Renal pelvis (tissue), 4 donors: ENCODE data around the gene PGAP6. TPM values are rescaled to one million over a fixed set of nuclear protein-coding genes. Genes with fewer than 3 reads are reported as not detected.
"Not testable (repeated sequence)": the region's sequence is repeated elsewhere in the genome, so short reads cannot be mapped to it uniquely, and the experiment has no call there.

ENCODE experiments used
- DNase-seq: peaks from one replicate; pipeline ENCODE4 v3.0.0-alpha.2; 2013
- polyA plus RNA-seq, 3 donors: library from polyadenylated mRNA; unstranded; fragments of 120-200 nt; gene quantifications; one replicate each; pipeline ENCODE4 v1.2.1, GENCODE V29; 2013; ENCODE audit not compliant: insufficient read length in 3 of 3

The PGAP6 gene
- polyA plus RNA-seq, 3 donors: 59.4 to 76.2 (median 65.6) TPM

DNA sequence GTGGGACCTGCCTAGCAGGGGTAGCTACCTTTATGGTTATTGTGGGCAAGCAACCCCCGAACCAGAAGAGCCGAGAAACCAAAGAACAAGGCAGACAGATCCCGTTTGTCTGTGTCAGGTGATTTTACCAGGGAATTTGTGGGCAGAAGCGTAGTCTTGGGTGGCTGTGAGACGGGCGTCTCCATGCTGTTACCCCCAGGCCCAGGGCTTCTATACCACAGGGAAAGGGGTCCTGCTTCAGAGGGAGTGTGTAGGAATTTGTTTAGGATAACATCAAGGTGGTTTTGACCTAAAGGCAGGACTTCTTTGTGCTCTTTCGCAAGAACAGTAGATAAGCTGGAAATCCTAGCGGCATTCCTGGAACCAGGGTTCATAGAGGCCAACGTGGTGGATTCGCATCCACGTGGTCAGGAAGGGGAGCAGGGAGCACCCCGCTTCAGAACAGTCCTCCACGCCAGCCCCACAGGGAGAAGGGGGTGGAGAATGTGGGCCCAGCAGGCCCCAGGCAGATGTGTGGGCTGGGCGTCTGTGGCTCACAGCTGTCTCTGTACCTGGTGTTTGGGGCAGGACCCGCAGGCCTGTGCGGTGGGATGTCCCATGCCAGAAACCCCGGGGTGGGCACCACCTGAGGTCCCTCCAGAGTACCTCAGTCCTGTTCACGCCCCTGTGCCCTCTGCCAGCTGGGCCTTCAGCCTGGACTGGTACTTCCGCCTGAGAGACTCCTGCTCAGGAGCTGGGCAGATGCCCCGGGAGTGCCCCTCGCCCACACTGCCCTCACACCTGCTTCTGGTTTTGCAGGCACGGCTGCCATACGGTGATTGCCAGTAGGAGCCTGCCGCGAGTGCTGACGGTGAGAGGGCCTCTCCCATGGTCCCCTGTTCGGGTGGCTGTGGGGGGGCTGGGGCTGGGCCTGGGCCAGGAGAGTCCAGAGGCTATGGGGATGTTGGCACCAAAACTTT, 24.0 kb upstream of the PGAP6 start:
- DNase-seq: no peak

DNA sequence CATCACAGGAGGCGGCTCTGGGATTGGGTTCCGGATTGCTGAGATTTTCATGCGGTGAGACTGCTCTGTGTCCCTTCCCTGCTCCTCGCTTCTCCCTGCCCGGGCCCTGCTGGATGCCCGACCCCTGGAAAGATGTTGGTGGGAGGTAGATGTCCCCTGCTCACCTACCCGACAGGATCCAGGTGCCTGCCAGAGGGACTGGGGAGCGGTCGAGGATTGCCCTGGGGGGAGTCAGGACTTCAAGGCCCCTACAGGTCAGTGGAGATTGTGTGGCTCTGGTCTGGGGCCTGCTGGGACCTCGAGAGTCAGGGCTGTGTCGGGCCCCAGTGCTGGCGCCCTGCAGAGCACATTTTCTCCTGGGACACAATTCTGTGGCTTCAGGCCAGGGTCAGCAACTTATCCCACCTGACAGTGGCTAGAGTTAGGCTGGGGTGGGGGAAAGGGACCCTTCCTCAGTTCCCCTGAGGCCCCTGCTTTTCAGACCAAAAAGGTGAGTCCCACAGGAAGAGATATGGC, 23.3 kb upstream of the PGAP6 start:
- DNase-seq: no peak

DNA sequence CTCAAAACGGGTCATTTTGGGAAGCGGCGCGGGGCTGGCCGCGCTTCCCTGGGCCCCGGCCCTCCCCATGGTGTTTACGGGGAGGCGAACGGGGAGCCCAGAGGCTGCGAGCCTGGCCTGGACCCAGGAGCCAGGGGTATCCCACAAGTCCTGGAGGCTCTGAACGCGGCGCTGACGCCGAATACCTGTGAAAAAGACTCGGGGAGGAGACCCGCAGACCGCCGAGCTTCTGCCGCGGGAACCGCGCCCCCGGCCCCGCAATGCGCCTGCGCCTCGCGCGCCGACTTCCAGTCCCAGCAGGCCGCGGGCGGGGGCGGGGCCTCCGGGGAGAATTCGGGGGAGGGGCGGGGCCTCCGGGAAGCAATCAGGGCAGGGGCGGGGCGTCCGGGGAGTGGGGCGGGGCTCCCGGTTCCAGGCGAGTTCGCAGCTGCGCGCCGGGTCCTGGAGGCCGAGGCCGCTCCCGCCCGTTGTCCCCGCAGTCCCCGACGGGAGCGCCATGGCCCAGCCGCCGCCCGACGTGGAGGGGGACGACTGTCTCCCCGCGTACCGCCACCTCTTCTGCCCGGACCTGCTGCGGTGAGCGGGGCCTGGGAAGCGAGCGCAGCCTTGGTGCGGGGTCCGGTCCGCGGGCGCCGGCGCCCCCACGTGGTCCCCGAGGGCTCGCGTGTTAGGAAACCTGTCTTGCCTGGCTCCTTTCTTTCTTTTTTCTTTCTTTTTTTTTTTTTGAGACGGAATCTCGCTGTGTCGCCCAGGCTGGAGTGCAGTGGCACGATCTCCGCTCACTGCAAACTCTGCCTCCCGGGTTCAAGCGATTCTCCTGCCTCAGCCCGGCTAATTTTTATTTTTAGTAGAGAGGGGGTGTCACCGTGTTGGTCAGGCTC, 19.9 kb upstream of the PGAP6 start, which contains the start of gene DECR2:
Gene DECR2 (plus strand): TSS at position 418 of the 881 bp plus-strand sequence. CDS start 79 bp downstream, at position 497.
- peak; percentile 92 for DNase-seq

DNA sequence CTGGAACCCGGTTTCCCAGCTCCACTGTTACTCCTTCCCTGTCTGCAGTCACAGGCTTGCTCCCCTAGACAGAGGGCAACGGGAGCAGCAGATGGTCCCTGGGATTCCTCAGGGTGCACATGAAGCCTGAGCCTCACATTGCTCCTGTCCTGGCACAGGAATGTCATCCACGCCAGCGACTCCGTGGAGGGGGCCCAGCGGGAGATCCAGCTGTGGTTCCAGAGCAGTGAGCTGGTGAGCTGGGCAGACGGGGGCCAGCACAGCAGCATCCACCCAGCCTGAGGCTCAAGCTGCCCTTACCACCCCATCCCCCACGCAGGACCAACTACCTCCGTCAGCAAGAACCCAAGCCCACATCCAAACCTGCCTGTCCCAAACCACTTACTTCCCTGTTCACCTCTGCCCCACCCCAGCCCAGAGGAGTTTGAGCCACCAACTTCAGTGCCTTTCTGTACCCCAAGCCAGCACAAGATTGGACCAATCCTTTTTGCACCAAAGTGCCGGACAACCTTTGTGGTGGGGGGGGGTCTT, 18.3 kb upstream of the PGAP6 start:
- DNase-seq: no peak

DNA sequence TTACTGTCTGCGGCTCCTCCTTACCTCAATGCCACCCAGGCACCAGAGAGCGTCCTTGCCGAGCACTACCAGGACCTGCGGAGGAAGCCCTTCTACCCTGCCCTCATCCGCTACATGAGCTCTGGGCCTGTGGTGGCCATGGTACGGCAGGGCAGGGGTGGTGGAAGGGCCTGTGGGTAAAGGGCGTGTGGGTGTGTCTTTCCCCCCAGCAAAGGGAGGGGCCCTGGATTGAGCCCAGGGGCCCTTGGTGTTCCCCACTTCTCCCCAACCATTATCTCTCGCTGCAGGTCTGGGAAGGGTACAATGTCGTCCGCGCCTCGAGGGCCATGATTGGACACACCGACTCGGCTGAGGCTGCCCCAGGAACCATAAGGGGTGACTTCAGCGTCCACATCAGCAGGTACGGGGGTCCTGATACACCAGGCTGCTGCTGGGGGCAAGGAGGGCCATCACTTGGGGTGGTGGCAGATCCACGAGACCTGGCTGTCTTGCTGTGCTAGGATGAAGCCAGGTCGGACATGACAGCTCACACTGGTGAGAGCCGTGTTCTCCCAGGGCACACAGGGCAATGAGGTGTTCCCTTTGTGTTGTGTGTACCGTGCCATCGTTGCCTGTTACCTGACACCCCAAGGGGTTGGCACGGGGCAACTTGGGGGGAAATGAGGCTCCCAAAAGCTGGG, 17.7 kb upstream of the PGAP6 start:
- DNase-seq: no peak

DNA sequence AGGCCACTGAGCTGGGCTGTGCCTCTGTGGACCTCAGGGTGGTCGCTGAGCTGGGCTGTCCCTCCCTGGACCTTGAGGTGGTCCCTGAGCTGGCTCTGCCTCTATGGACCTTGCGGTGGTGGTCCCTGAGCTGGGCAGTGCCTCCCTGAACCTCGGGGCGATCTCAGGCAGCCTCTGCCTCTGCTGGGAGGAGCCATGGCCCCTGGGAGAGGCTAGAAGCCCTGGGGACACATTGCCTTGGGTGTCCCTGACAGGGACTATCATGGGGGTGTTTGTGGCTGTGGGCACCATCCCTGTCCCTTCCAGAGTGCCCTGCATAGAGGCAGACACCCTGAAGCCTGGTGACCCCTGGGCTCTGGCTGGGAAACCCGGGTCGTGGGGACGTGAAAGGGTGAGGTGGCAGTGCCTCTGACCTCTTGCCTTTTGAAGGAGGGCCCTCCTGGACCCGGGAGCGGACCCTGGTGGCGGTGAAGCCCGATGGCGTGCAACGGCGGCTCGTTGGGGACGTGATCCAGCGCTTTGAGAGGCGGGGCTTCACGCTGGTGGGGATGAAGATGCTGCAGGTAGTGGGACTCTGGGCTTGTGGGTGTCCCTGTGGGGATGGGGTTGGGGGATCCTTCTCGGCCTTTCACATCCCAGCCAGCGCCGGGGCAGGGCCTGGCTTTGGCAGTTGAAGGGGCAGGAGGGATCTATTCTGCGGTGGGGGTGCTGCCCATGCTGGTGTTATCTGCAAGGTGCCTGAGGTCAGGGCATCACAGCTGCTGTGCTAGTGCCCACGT, 17.0 kb upstream of the PGAP6 start:
- DNase-seq: no peak

DNA sequence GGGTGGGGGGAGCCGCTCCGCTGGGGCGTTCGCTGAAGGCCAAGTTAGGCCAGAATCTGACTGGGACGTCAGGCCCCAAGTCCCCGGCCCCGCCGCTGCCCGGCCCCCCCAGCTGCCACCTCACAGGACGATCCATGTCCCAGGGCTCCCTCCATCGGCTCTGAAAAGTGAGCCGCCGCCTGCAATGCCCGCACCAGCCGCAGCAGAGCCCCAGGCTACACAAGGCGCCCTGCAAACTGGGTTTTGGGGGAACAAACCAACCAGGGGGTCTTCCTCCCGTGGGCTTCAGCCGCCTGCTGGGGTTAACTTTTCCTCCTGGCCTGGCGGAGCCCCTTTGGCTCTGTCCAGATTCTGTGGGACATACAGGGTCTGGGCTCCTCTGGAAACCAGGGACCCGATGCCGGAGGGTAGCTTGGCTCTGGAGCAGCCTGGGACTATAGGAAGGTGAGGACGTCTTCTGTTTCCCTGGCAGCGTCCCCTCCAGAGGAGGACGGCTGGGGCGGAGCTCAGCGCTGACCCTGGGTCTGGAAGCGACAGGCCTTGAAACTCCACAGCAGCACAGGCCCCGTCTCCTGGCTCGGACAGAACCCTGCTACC, 16.1 kb upstream of the PGAP6 start:
- peak; percentile 84 for DNase-seq

DNA sequence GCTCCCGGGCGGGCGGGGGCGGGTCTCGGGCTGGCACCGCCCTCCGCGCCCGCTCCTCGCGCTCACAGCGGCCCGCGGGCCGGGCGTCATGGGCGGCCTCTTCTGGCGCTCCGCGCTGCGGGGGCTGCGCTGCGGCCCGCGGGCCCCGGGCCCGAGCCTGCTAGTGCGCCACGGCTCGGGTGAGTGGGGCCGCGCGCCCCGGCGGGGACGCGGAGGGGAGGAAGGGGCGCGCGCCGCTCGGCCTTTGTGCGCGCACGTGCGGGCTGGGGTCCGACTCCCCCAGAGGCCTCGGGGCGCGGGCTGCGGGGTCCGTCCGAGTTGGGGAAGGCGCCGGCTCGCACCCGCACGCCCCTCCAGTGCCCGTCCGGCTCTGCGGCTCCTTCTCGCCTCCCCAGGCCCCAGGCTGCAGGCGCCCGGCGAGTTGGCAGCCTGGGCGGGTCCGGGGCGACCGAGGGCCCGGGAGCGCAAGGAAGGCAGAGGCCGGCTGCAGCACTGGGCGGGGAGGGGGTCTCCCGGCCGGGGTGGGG, 15.4 kb upstream of the PGAP6 start, which contains the start of gene NME4:
Gene NME4 (plus strand): TSS at position 65 of the 527 bp plus-strand sequence. CDS start 24 bp downstream, at position 89.
- DNase-seq: no peak

DNA sequence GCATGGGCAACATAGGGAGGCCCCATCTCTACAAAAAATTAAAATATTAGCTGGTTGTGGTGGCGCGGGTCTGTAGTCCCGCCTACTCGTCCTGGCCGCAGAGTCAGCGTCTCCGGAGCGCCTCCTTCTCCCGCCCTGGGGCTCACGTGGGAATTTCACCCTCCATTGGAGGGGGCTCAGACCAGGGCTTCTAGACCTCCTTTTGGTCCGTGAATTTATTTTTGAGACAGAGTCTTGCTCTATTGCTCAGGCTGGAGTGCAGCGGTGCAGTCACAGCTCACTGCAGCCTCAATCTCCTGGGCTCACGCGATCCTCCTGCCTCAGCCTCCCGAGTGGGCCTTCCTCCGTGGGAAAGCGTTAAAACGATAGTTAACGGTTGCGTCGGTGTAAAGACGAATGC, 14.8 kb upstream of the PGAP6 start:
- DNase-seq: no peak

DNA sequence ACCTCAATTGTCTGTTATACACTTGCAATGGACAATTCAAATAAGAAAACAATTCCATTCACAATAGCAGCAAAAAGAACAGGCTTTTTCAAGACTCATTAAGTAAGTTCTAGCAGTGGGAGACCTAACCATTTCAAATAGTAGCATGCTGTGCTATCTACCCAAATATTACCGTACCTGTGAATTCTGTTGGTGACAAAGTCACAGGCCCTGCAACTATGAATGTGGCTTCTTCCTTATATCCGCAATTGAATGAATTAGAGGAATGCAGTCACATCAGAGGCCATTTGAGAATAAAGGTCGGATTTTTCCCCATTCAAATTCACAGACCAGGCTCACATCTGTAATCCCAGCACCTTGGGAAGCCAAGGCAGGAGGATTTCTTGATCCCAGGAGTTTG, 14.4 kb upstream of the PGAP6 start:
- no peak for DNase-seq

DNA sequence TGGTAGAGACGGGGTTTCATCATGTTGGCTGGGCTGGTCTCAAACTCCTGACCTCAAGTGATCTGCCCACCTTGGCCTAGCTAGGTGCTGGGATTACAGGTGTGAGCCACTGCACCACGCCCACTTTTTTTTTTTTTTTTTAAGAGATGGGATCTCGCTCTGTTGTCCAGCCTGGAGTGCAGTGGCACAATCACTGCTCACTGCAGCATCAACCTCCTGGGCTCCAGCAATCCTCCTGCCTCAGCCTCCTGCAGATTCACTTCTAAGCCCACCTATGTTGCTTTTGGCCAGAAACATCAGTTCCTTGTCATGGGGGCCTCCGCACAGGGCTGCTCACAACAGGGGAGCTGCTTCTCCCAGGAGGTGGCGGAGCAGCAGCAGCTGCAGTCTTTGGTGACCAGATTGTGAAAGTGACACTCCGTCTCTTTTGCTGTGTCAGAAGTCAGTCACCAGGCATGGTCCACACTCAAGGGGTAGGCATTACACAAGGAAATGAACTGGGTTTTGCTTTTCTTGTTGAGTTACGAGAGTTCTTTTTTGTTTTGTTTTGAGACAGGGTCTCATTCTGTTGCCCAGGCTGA, 10.8 kb upstream of the PGAP6 start:
- DNase-seq: no peak

DNA sequence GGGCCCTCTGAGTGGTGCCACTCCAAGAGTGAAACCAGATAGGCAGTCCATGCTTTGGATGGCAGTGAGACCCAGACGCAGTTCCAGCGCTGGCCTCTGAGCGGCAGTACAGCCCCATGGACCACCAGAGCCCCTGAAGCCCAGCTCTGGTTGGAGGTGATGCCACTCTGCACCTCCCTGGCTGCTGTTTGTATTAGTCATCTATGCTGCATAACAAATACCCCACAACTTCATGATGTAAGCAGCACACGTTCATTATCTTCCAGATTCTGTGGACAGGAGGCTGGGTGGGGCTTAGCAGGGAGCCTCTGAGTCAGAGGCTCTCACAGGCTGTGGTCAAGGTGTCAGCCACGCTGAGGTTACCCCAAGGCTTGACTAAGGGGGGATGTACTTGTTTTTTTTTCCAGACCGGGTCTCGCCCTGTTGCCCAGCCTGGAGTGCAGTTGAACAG, 10.1 kb upstream of the PGAP6 start:
- no peak for DNase-seq

DNA sequence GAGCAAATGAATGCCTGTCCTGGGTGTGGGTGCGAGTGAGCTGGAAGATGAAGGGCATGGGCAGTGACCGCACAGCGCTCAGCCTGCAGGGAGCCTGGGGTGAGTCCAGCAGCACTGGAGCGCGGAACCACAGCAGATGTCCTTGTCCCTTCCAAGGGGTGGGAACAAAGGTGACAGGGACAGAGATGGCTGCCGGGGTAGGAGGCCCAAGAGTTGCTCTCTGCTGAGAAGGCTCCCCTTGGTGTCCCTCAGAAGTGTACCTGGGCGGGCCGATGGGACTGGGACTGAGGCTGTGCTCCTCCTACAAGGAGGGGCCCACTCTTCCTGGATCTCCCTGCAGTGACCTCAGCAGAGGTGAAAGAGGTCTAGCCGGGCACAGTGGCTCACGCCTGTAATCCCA, 7.6 kb upstream of the PGAP6 start:
- no peak for DNase-seq

DNA sequence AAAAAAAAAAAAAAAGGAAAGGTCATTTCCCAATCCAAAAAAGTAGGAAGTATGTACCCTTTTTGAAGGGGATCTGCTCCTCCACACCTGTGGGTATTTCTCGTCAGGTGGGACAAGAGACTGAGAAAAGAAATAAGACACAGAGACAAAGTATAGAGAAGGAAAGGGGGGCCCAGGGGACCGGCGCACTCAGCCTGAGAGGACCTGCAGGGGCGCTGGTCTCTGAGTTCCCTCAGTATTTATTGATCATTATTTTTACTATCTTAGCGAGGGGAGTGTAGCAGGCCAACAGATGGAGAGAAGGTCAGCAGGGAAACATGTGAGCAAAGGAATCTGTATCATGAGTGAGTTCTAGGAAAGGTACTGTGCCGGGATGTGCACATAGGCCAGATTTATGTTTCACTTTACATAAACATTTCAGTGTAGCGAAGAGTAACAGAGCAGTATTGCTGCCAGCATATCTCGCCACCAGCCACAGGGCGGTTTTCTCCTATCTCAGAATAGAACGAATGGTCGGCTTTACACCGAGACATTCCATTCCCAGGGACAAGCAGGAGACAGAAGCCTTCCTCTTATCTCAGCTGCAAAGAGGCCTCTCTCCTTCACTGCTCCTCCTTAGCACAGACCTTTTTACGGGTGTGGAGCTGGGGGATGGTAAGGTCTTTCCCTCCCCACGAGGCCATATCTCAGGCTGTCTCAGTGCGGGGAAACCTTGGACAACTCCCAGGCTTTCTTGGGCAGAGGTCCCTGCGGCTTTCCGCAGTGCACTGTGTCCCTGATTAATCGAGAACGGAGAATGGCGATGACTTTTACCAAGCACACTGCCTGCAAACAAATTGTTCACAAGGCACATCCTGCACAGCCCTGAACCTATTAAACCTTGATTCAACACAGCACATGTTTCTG, 6.2 kb upstream of the PGAP6 start:
- DNase-seq: not testable (repeated sequence)

DNA sequence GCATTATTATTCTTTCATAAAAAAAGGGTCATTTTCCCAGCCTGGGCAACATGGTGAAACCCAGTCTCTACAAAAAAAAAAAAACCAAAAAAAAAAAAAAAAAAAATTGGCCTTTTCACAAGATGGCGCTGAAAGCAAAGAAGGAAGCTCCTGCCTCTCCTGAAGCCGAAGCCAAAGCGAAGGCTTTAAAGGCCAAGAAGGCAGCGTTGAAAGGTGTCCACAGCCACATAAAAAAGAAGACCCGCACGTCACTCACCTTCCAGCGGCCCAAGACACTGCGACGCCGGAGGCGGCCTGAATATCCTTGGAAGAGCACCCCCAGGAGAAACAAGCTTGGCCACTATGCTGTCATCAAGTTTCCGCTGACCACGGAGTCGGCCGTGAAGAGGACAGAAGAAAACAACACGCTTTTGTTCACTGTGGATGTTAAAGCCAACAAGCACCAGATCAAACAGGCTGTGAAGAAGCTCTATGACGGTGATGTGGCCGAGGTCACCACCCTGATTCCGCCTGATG, 4.9 kb upstream of the PGAP6 start:
- DNase-seq: no peak

DNA sequence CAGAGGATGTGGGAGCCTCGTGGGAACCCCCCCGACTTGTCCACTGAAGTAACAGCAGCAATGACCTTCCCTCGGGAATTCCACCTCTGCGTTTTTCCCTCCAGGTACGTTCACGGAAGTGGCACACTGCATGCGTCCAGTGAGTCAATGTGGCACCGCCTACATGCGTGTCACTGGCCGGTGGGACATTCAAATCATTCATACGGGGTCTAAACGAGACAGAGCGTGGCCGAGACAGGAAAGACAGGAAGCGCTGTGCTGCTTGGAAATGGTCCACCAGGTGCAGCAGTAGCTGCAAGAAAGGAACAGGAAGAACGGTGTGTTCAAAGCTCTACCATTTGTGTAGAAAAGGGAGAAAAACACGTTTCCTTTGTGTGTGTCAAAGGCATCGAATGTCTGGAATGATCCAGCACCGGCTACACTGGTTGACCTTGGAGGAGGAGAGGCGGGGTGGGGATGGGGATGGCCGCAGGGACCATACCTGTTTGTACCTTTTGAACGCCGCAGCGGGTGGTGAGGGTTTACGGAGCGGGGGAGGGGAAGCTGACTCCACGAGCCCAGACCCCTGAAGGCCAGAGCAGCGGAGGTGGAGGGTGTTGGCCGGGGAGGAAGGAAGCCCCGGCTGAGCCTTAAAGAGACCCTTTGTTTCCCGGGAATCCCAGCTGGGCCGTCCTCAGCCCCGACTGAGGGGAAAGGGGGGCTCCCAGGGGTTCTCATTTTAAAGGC, 1.7 kb upstream of the PGAP6 start:
- no peak for DNase-seq
